GM18498 (cell line): ENCODE data around the gene UPP1.
"Not testable (repeated sequence)": the region's sequence is repeated elsewhere in the genome, so short reads cannot be mapped to it uniquely, and the experiment has no call there.

Experiments
- ATAC-seq: cut with Tn5 transposase; IDR thresholded peaks from one replicate; pipeline ENCODE4 v1.9.1; 2021; ENCODE audit warnings: mild to moderate bottlenecking, moderate library complexity; ENCODE audit not compliant: unreplicated experiment

UPP1 gene

DNA sequence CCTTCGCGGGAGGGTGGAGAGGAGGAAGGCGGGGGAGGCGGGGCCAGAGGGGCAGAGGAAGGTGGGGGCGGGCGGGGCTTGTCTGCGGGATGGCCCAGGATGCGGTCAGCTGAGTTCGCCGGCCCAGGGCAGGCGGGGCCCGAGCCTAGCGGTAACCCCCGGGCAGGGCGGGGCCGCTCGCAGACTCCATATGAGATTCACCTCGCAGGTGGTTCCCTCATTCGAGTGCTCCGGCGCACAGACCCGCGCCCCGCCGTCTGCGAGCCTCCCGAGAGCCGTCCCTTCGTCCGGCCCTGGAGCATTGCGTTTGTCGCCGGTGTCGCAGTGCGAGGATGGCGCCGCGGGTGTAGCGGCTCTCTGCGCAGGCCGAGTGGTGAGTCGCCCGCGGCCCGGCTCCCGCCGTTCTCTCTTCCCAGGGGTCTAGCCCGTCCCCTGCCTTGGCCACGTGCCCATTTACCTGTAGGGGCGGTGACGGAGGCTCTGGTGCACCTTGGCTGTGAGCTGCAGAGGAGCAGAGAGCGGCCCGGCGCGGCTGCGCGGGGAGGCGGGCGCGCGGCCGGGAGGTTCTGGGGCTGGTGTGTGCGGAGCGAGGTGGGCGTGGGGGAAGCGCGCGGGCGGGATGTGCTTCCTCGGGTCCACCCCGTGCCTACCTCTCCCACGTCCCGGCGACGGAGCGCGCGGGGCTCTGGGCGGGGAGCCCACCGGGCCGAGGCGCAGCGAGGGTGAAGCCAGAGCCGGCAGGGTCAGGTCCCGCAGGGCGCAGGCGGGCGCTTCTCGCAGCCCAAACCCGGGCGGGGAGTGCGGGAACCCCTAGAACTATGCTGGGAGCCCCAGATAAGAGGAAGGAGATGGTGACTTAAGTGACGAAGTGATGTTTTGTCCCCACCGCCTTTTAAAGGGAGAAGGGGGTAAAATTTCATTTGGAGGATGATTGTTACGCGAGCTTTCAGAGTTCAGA lies at the start of gene UPP1:
Gene UPP1 (plus strand): TSS at position 220 of the 958 bp plus-strand sequence. CDS start 5,519 bp downstream, outside the sequence.
- peak; percentile 60 for ATAC-seq

DNA sequence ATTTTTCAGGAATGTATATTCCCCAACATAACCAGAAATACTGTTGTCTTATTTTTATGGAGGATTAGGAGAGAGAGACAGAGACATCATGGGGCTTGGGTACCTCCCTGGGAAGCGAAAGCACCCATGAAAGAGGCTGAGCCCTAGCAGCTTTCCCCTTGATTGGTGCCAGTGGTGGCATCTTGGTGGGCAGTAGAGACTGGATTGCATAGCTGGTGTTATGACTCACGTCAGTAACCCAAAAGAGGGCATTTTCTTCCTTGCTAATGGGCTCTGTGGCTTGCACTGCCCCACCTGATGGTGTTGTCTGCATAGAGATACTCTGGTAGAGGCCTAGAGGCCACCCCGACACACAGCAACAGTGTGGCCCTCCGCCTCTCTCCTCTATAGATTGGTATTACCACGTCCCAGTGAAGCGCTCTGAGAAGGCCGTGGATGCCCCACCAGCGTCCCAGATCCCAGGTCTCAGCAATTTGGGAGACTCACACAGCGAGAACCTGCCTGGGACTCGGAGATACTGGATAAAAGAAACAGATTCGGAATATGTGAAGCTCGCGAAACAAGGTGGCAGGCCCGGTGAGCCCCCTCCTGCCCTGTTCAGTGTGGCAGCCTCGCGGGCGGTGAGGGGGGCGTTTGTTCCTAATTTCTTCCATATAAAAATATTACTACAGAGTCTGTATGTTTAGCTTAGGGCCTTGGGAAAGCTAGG lies 48.0 kb upstream of the UPP1 start:
- no peak for ATAC-seq

DNA sequence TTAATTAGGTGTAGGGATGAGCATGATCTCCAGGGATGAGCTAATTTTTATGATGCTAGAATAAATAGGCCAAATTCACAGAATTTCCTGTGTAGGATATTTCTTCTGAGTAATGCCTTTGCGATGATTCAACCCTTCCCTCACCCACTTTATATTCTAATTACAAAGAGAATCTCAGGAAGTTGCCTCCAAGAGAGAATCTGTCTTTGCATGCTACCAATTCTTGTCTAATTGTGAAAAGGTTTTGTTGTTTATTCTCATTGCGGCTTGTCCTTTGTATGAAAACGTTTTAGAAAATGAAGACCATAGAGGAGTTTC lies 47.5 kb upstream of the UPP1 start:
- no peak for ATAC-seq

DNA sequence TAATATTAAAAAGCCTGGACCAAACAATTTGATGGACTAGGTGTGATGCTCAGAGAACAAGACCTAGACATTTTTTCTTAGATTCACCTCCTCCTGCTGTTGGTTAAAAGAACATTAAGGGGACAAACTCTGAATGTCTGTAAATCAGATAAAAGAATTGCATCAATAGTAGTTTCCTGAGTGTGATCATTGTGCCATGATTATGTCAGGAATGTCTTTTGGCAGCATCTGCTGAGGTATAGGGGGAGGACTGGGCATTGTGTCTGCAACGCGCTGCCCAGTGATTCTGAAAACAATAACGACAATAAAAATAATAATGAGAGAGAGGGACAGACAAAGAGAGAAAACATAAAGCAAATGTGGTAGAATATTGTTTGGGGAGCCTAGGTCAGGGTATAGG lies 46.8 kb upstream of the UPP1 start:
- no peak for ATAC-seq

DNA sequence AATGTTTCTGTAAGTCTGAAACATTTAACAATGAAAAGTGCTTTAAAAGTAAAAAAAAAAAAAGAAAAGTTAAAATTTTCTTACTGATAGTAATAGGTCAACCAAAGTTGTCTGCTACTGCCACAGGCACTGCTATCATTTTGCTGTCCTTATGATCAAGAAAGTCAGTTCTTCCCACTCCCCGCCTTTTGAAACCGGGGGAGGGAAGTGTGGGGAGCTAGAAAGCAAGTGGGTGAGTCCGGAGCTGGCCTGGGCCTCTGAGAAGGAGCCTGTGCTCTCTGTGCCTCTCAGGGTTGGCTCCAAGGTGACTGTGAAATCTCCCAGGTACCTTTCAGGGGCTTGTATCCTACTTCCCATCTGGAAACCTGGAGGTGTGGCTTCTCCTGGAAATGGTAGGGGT lies 46.4 kb upstream of the UPP1 start:
- no peak for ATAC-seq

DNA sequence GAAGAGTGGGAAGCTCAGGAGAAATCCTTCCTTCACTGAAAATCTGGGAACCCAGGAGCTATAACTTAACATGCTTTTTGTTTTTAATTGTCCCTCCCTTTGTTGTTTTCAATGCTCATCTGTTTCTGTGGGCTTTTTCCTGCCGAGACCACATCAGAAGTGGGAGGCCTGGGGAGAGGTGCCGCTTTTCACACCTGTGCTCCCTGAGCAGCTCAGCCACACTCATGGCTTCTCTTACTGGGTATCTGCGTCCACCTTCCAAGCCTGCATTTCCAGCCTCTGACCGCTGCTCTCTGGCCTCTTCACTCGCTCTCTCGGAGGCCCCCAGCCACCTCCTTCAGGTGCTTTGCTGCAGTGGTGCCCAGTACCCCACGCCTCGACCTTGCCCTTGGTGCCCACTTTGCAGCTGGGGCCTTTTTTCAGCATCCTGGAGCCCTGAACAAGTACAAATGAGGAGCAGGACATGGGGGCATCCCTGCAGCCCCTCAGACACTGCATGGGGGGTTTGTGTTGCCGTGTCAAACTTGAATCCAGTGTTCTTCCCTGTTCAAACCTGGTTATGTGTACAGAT lies 43.8 kb upstream of the UPP1 start:
- ATAC-seq: no peak

DNA sequence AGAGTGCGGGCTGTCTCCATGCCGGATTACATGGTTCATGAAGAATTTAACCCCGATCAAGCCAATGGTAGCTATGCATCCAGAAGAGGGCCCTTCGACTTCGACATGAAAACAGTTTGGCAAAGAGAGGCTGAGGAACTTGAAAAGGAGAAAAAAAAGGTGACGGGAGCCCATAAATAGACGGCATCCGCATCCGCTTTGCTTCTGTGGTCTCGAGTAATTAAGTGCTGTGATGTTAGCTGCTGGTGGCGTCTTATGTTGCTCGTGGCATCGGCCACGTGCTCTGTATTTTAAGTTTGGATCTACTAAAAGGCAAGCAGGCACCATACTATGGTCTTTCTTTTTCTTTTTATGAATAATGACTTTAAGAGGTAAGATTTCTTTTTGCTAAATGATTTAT lies 42.6 kb upstream of the UPP1 start:
- ATAC-seq: no peak

DNA sequence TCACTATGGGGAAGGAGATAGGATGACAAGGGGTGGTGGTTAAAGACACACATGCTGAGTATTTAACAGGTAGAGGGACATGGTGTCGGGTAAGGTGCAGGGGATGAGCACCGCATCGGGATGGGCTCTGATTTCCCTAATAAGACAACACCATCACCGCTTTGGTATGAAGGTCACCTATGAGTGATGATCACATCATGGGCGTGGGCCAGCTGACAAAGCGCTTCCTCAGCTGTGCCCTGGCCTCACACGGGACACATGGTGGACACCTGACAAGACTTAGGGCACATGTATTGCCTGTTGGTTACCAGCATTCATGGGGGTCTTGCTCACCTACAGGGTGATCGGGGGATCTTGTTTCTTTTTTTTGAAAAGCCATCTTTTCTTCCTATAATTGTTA lies 41.0 kb upstream of the UPP1 start:
- ATAC-seq: no peak

DNA sequence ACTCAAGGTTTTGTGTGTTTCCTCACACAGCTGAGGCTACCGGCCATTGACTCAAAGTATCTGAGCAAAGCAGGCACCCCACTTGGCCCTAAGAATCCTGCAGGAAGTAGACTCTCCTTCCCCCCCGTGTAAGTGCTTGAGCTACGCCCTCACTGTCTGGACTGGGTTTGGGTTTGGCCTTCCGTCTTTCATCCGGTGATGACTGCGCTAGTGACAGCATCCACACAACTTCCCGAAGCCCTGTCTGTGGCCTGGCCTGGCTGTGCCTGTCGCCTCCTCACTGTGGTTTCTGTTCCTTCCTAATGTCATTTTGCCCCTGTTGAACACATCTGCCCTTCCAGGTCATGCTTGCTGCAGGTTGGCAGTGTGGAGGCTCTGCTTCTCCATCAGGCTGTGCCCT lies 39.2 kb upstream of the UPP1 start:
- no peak for ATAC-seq

DNA sequence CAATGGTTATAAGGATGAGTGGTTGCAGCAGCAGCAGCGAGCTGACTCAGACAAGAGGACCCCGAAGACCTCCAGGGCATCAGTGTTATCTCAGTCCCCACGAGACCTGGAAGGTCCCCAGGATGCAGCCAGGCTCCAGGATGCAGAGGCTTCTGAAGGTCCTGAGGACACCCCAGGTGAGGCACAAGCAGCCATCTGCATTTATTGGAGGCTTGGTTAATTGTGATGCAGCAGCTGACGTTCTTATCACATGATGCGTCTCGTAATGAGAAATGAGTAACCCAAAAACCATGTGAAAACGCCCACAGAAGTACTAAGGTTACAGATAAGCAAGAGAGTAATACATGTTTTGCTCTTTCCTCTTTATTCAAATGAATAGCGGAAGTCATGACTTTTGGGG lies 36.3 kb upstream of the UPP1 start:
- no peak for ATAC-seq

DNA sequence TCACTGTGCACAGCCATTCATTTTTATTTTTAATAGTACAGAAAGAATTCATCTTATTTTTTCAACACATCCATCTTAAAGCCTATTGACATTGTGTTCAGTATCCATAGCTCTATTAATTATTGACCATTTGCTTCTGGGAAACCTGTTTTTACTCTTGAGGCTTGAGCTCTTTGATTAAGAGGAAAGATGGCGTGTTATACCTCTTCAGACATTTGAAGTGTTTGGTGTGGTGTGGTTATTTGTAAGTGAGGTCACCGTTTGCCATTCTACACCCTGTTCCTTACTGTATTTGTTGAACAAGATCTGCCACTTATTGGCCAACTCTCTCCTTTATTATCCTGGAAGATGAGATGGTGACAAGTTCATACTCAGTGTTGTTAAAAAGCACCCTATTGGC lies 35.3 kb upstream of the UPP1 start:
- ATAC-seq: no peak

DNA sequence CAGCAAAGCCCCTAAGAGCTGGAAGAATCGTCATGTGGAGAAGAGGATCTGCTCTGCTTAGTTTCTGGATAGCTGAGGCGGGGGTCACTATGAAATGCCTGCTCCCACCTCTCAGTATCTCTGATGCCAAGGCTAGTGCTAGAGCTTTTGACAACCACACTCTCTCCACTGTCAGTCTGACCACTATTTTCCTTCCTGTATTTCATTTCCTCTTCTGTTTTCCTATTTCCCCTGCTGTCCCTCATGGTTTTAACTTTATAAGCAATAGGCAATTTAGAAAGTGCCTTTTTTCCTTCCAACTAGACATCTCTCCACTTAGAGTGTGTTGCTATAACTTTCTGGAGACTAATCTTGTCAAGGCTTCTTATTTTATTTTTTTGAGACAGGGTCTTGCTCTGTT lies 30.1 kb upstream of the UPP1 start:
- ATAC-seq: no peak

DNA sequence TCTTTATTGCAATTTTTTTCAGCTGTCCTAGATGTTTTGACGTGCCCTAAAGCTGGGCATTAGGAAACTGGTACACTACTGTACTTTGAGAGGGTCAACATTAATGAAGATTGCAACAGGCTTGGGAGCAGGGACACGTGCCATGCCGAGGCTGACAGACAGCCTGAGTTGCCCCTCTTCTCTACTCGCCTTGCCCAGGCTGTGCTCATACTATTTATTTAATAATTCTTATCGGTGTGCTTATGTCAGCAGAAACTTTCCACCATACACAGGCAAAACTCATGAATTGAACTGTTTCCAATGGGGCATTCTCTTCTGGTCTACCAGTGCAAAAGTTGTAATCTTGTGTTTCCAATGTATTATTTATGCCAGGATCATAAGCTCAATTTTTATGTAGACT lies 29.4 kb upstream of the UPP1 start:
- no peak for ATAC-seq

DNA sequence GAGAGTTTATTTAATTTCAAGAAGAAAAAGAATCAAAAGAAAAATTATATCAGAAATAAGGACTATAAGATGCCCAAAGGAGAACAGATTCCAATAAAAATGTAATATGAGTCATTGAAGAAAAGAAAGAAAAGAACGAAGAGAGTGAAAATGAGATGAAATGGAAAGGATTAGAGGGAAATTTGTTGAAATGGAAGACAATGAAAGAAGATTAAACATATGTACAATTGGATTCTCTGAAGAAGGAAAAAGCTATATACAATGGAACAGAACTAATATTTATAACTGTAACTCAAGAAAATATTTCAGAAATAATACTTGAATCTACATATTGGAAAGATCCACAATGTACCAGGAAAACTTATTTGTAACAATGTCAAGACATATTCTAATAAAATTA lies 25.1 kb upstream of the UPP1 start:
- ATAC-seq: no peak

DNA sequence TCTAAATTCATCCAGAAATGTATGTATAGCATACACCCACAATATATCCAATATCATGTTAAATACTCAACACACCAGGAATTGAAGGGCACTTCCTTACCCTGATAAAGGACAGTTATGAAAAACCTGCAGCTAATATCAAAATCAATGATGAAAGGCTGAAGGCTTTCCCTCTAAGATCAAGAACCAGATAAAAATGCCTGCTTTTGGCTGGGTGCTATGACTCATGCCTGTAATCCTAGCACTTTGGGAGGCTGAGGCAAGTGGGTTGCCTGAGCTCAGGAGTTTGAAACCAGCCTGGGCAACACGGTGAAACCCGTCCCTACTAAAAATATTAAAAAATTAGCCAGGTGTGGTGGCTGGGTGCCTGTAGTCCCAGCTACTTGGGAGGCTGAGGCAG lies 21.6 kb upstream of the UPP1 start:
- ATAC-seq: no peak

DNA sequence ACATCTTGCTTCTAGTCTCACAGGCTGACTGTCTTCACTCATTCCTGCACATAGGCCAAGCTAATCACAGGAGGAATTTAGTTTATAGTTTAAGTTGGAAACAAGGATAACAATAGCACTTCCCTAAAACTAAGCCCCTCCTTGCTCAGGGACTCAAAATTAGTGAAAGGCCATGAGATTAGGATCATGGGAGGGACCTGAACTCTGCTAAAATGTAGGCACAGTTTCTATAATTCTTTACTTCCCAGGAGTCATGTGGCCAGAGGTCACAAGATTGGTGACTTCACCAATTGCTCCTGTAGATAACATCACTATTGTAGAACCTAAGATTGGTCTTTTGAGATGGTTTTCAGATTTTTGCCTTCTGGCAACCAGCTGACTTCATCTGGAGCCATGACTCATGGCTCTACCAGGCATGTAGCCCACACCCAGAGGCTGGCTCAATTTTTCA lies 14.8 kb upstream of the UPP1 start:
- no peak for ATAC-seq

DNA sequence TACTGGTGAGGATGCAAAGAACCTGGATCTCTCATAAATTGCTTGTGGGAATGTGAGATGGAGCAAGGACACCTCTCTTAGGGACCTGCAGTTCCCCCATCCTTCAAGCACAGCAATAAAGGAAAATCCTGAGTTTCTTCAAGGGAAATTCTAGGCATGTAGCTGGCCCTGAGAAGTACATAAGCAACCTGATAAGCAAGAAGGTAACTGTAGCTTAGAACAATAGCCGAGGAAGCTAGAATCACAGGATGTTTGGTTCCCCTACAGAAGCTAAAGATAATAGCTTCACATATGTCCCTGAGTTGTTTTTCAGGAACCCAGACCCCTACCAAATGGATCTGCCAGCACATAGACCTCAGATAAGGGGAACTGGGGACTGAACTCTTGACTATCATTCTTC lies 11.6 kb upstream of the UPP1 start:
- no peak for ATAC-seq

DNA sequence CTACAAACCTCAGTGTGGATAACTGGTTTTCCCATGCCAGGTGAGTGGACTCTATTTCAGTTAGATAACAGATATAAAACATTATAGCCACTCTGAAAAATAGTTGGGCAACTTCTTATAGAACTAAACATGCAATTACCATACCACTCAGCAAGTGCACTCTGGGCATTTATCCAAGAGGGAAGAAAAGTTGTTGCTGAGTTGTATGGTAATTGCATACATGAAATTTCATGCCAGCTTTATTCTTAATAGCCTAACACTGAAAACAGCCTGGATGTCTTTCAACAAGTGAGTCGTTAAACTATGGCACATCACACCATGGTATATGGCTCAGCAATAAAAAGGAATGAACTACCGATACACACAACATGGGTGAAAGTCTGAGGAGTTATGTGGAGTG lies 10.6 kb upstream of the UPP1 start:
- no peak for ATAC-seq

DNA sequence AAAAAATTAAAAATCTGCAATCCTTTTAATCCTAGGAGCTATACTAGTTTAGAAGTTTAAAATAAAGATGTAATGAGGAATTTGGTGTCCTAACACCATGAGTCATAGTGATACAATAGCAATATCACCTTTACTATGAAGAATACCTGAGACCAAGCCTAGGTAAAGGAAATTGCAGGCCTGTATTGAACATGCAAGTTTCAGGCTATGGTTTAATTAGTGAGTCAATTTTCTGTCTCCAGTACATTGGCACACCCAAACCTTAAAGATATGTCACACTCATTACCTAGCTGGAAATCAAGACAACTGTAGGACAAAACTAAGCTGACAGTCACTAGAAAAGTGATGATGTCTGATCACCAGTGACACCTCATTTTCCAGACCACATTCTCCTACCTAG lies 6.7 kb upstream of the UPP1 start:
- ATAC-seq: not testable (repeated sequence)

DNA sequence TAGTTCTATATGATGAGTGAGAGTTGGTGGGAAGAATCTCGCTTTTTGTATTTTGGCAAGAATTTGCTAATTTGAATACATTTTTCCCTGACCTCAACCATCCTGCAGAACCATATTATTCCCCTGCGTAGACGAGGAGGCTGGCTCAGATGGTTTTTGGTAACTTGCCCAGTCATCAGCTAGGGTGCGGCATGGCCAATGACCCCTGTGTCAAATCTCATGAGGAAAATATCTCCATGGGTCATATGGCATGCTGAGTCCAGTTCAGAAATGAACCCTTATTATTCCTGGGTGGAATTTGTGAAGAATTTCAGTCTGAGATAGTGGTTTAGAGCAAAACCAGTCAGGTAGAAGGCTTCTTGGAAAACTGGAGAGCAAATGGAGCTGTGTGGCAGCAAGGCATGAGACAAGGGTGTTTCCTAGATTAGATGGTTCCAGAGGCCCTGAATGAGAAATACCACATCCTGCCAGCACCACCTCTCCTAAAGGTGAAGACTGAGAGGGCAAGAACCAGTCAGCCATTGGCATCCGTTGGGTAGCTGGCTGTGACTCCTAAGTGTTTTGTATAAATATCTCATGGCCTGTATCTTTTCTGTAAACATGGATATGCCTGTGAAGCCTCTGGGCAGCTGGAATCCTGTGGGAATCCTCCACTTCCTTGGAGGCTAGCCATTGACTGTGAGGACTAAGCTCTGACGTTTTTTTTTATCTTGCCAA lies 5.8 kb upstream of the UPP1 start:
- ATAC-seq: no peak

DNA sequence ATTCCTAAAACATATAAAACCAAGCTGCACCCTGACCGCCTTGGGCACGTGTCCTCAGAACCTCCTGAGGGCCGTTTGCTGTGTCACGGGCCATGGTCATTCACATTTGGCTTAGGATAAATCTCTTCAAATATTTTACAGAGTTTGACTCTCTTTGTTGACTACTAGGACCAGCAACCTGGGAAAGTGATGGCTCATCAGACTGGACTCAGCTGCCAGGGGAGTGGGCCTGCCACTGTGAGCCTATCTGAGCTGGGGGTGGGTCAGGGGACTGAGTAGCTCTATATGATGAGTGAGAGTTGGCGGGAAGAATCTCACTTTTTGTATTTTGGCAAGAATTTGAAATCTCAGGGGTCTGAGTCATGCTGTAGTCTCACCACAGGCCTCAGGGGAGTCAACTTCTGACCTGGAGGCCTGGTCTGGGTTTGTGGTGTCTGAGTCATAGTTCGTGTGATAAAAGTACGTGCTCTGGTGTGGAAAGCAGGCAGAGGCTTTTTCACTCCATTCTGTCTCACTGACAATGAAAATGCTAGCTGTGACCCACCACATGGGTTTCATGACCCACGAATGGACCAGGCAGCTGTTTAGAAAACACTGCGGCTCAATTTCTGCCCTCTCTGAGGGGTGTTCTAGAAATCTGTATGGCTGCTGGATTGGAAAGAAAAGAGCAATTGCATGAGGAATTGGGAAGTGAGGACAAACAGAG lies 4.2 kb upstream of the UPP1 start:
- ATAC-seq: peak; percentile 64
